Measurements from ENCODE around the gene STON1. TPM values are rescaled to one million over a fixed set of nuclear protein-coding genes. Genes with fewer than 3 reads are reported as not detected.

Gene STON1
- total and polyA plus RNA-seq, 4 donors: 0.90 to 3.8 (median 1.2) TPM

GRCh38 chr2:48545244-48545643 lies 15.3 kb downstream of the STON1 start:
- TF ChIP-seq TAF1 (conservative IDR thresholded peaks at IDR 0.05) (no peak), MAX (IDR thresholded peaks at IDR 0.05) (no peak), HNF4A (conservative IDR thresholded peaks at IDR 0.05) (no peak), FOXA1 (IDR thresholded peaks at IDR 0.05) (no peak), YY1 (IDR thresholded peaks at IDR 0.05) (no peak), ATF3 (IDR thresholded peaks at IDR 0.05) (no peak), REST (IDR thresholded peaks at IDR 0.05) (no peak), NR2F2 (IDR thresholded peaks at IDR 0.05) (no peak), GABPA (IDR thresholded peaks at IDR 0.05 in 1 of 2, conservative IDR thresholded peaks at IDR 0.05 in 1 of 2) (no peak), ZBTB33 (IDR thresholded peaks at IDR 0.05) (no peak), RAD21 (IDR thresholded peaks at IDR 0.05) (no peak), HNF4G (IDR thresholded peaks at IDR 0.05) (no peak), JUND (IDR thresholded peaks at IDR 0.05) (no peak)
- H3K9ac ChIP-seq (ENCODE audit: low read depth in 1 of 2, low read length in 2 of 2): no peak overlapping the region
- H3K27ac ChIP-seq (ENCODE audit: low read depth in 1 of 2, low read length in 2 of 2): no peak overlapping the region
- H3K27me3 ChIP-seq (ENCODE audit: control insufficient read depth in 4 of 4, insufficient read depth in 4 of 4, low read length in 3 of 4): no peaks in the 10 kb centered on the region
- no peak for DNase-seq (ENCODE audit: low spot score)
- no peak overlapping the region for H3K4me3 ChIP-seq (ENCODE audit: low read depth in 1 of 3, low read length in 3 of 3)
- H3K9me3 ChIP-seq (ENCODE audit: control insufficient read depth in 4 of 4, low read length in 3 of 4): no peaks in the 10 kb centered on the region
- no peaks in the 10 kb centered on the region for H3K4me1 ChIP-seq (ENCODE audit: control insufficient read depth in 4 of 4, insufficient read depth in 4 of 4, low read length in 3 of 4)
- WGBS: 93% methylated on average over 10 of the region's 10 CpGs
- no peaks in the 10 kb centered on the region for H3K36me3 ChIP-seq (ENCODE audit: control insufficient read depth in 4 of 4, insufficient read depth in 3 of 4, low read depth in 1 of 4, low read length in 3 of 4)

GRCh38 chr2:48548840-48549239 lies 18.9 kb downstream of the STON1 start:
- H3K9ac ChIP-seq (ENCODE audit: low read depth in 1 of 2, low read length in 2 of 2): no peak overlapping the region
- WGBS: 86% methylated on average over 5 of the region's 5 CpGs
- H3K4me3 ChIP-seq (ENCODE audit: low read depth in 1 of 3, low read length in 3 of 3): no peak overlapping the region
- no peaks in the 10 kb centered on the region for H3K4me1 ChIP-seq (ENCODE audit: control insufficient read depth in 4 of 4, insufficient read depth in 4 of 4, low read length in 3 of 4)
- H3K27ac ChIP-seq (ENCODE audit: low read depth in 1 of 2, low read length in 2 of 2): no peak overlapping the region
- TF ChIP-seq SP1 (IDR thresholded peaks at IDR 0.05) (no peak), YY1 (IDR thresholded peaks at IDR 0.05) (no peak), FOXA1 (IDR thresholded peaks at IDR 0.05) (no peak), REST (IDR thresholded peaks at IDR 0.05) (no peak), RAD21 (IDR thresholded peaks at IDR 0.05) (no peak), MAX (IDR thresholded peaks at IDR 0.05) (no peak), JUND (IDR thresholded peaks at IDR 0.05) (no peak)
- H3K9me3 ChIP-seq (ENCODE audit: control insufficient read depth in 4 of 4, low read length in 3 of 4): peaks cover 0 to 1% (median 0%) of the 10 kb centered on the region in 4 donors
- H3K36me3 ChIP-seq (ENCODE audit: control insufficient read depth in 4 of 4, insufficient read depth in 3 of 4, low read depth in 1 of 4, low read length in 3 of 4): no peaks in the 10 kb centered on the region
- no peak for DNase-seq (ENCODE audit: low spot score)
- no peaks in the 10 kb centered on the region for H3K27me3 ChIP-seq (ENCODE audit: control insufficient read depth in 4 of 4, insufficient read depth in 4 of 4, low read length in 3 of 4)
